IgD-negative memory B cell (primary cell): ENCODE data around the gene CDC40. TPM values are rescaled to one million over a fixed set of nuclear protein-coding genes. Genes with fewer than 3 reads are reported as not detected.
"Not testable (repeated sequence)": the region's sequence is repeated elsewhere in the genome, so short reads cannot be mapped to it uniquely, and the experiment has no call there.

Source experiments
- H3K27ac Mint-ChIP-seq, 3 donors: one replicate each; pipeline ENCODE4 v1.8.0; 2020 to 2022; ENCODE audit warnings: mild to moderate bottlenecking in 3 of 3, mixed read lengths in 3 of 3, moderate library complexity in 1 of 3
- H3K27me3 Mint-ChIP-seq: one replicate; pipeline ENCODE4 v1.8.0; 2021; ENCODE audit warnings: mixed read lengths
- H3K36me3 Mint-ChIP-seq: one replicate; pipeline ENCODE4 v1.8.0; 2020; ENCODE audit warnings: mild to moderate bottlenecking, mixed read lengths
- H3K4me1 Mint-ChIP-seq, 3 donors: one replicate each; pipeline ENCODE4 v1.8.0; 2020 to 2022; ENCODE audit warnings: mixed read lengths in 3 of 3, mild to moderate bottlenecking in 1 of 3
- H3K4me3 Mint-ChIP-seq, 4 donors: one replicate each; pipeline ENCODE4 v1.8.0; 2020 to 2022; ENCODE audit warnings: mild to moderate bottlenecking in 4 of 4, mixed read lengths in 4 of 4, moderate library complexity in 3 of 4
- H3K9me3 Mint-ChIP-seq, 3 donors: one replicate each; pipeline ENCODE4 v1.8.0; 2020 to 2021; ENCODE audit warnings: mixed read lengths in 3 of 3, mild to moderate bottlenecking in 1 of 3
- polyA plus RNA-seq: library from polyadenylated mRNA; unstranded; fragments of 300-500 nt; fragmentation: Illumina TruSeq; gene quantifications from one replicate; pipeline ENCODE4 v1.2.3, GENCODE V29; 2021

Gene CDC40
- polyA plus RNA-seq, 1 donor from 2014 or later = 47.5 TPM

DNA sequence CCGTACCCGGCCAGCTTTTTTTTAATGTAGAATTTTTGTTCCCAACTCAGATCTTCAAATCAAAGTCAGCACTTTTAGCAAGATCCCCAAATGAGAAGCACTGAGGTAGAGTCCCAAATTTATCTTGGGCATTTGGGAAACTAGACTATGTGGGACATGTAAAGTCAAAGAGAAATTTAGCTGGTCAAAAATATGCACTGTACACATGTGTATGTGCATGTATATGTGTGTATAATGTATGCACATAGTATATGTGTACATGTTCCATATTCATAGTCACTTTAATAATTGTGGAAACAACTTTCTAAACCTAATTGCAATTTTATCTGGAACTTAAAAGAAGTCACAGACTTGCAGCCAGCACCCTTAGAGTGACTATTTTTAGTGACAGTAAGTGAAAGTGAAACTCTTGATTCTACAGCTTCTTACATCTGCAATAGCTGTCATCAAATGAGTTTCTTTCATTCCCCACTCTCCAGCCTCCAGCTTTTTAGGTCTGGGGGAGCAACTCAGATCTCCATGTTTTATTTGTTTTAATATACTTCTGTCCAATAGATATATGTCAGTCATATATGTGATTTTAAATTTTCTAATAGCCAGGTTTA lies 53.6 kb downstream of the CDC40 start:
- Mint-ChIP-seq H3K4me3 (peak overlapping the region in 1 of 4 donors; percentile 53), H3K27ac (peak overlapping the region; percentile 40 to 62 (median 44)), H3K4me1 (peaks cover 5 to 12% (median 8%) of the 10 kb centered on the region in 3 donors), H3K36me3 (peaks cover 10% of the 10 kb centered on the region), H3K9me3 (no peaks in the 10 kb centered on the region), H3K27me3 (no peaks in the 10 kb centered on the region)

DNA sequence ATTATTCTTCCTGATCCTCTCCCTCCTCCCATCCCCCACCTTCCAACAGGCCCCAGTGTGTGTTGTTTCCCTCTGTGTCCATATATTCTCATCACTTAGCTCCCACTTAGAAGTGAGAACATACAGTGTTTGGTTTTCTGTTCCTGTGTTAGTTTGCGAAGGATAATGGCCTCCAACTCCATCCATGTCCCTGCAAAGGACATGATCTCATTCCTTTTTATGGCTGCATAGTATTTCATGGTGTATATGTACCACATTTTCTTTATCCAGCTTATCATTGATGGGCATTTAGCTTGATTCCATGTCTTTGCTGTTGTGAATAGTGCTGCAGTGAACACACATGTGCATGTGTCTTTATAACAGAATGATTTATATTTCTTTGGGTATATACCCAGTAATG lies 55.8 kb downstream of the CDC40 start:
- not testable (repeated sequence) for H3K4me3 Mint-ChIP-seq, H3K36me3 Mint-ChIP-seq, H3K9me3 Mint-ChIP-seq, H3K27me3 Mint-ChIP-seq, H3K27ac Mint-ChIP-seq
- peaks cover 5 to 12% (median 8%) of the 10 kb centered on the region in 3 donors for H3K4me1 Mint-ChIP-seq

DNA sequence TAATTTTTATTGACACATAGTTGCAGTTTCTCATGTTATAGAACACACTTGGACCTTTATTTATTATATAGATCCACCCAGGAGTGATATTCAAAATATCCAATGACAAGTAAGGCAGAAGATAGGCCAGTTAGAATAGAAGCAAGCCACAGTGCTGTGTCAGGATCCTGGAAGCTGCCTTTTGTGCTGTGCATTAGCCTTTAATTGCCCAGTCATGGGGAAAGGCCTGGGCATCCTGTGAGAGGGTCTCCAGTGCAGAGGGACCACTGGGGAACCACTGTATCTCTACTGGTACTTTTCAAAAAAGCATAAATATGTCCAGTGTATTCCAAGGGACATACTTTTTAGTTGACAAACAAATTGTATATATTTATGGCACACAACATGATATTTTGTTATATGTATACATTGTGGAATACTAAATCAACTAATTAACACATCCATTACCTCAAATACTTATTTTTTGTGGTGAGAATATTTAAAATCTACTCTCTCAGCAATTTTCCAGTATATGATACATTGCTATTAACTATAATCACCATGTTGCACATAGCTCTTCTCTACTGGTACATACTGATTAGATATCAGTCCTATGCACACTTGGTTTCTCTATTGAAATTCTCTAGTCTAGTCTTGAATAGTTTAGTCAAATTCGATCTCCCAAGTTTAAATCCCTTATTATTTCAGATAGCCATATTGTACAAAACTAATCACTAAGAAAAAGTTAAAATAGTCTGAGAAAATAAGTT lies 59.5 kb downstream of the CDC40 start:
- Mint-ChIP-seq H3K36me3 (peaks cover 10% of the 10 kb centered on the region), H3K27me3 (no peaks in the 10 kb centered on the region), H3K4me1 (no peaks in the 10 kb centered on the region)

DNA sequence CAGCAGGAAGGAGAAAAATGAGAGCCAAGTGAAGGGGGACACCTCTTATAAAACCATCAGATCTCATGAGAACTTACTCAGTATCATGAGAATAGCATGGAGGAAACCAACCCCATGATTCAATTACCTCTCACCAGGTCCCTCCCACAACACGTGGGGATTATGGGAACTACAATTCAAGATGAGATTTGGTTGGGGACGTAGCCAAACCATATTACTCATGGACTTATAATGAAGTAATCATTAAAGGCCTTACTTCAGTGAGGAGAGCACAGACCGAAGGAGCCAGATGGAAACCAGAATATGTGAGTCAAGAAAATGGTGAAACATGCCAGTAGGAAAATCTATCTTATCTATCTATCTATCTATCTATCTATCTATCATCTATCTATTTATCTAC lies 64.4 kb downstream of the CDC40 start:
- not testable (repeated sequence) for H3K4me3 Mint-ChIP-seq, H3K4me1 Mint-ChIP-seq, H3K27ac Mint-ChIP-seq, H3K9me3 Mint-ChIP-seq, H3K27me3 Mint-ChIP-seq, H3K36me3 Mint-ChIP-seq

More for the DNA sequence above, 59.5 kb downstream of the CDC40 start:
- Mint-ChIP-seq H3K4me3 (no peak overlapping the region), H3K27ac (no peak overlapping the region), H3K9me3 (no peaks in the 10 kb centered on the region)

DNA sequence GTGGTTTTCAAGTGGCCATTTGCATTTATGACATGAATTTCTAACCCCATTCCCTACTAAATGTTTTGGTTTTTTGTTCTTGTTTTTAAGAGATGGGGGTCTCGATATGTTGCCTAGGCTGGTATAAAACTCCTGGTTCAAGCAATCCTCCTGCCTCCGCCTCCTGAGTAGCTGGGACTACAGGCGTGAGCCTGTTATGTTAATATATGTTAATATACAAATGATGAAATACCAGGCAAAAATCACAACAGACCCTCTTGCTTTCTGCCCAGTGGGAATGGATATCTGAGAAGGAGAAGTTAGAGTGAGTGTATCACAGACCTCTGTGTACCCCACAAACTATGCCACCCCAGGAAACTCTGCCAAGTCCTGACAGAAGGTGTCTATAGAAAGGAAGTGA lies 66.2 kb downstream of the CDC40 start:
- Mint-ChIP-seq H3K9me3 (peaks cover 0 to 4% (median 1%) of the 10 kb centered on the region in 3 donors), H3K27me3 (no peaks in the 10 kb centered on the region), H3K4me1 (no peaks in the 10 kb centered on the region), H3K36me3 (peaks cover 12% of the 10 kb centered on the region), H3K27ac (no peak overlapping the region), H3K4me3 (no peak overlapping the region)

DNA sequence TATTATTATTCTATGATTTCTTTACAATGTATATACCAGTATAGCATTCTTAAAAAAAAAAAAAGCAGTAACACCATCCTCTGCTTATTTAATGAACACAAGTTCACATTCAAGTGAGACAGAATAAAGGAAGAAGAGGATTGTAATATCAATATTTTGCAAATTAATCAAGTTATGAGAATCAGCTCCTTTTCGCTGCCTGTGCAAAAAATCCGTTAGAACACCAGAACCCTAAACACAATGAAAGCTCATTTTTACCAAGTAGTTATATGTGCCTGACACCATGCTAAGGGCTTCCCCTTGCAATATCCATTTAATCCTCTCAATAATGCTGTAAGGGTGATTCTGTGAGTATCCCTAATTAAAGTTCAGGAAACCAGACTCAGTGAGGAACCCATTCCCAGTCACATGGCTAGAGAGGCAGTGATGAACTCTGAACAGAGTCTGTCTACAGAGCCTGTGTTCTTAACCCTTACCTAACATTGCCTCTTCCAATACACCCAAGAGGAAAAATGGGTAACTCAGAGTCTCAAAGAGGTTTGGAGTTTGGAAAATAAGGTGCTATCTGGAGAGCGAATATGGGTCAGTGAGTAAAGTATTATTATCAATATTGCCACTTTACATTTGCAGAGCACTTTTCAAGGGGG lies 66.8 kb downstream of the CDC40 start:
- H3K27ac Mint-ChIP-seq = no peak overlapping the region
- H3K27me3 Mint-ChIP-seq = no peaks in the 10 kb centered on the region
- peaks cover 13% of the 10 kb centered on the region for H3K36me3 Mint-ChIP-seq
- no peaks in the 10 kb centered on the region for H3K4me1 Mint-ChIP-seq
- no peak overlapping the region for H3K4me3 Mint-ChIP-seq
- H3K9me3 Mint-ChIP-seq = peaks cover 0 to 4% (median 1%) of the 10 kb centered on the region in 3 donors

DNA sequence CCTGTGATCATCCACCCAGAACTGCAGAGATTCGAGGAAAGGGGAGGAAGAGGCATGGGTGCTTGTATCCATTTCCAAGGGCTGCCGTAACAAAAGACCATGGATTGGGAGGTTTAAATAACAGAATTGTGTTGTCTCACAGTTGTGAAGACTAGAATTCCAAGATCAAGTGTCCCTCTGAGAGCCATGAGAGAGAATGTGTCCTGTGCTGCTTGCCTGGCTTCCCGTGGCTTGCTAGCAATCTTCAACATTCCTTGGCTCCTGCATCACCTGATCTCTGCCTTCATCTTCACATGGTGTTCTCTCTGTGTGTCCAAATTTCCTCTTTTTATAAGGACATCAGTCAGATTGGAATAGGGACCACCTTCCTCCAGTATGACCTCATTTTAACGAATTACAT lies 69.8 kb downstream of the CDC40 start:
- Mint-ChIP-seq H3K9me3 (peaks cover 1 to 4% (median 1%) of the 10 kb centered on the region in 3 donors), H3K4me3 (no peak overlapping the region), H3K4me1 (no peaks in the 10 kb centered on the region), H3K27me3 (no peaks in the 10 kb centered on the region), H3K36me3 (peaks cover 8% of the 10 kb centered on the region), H3K27ac (no peak overlapping the region)

DNA sequence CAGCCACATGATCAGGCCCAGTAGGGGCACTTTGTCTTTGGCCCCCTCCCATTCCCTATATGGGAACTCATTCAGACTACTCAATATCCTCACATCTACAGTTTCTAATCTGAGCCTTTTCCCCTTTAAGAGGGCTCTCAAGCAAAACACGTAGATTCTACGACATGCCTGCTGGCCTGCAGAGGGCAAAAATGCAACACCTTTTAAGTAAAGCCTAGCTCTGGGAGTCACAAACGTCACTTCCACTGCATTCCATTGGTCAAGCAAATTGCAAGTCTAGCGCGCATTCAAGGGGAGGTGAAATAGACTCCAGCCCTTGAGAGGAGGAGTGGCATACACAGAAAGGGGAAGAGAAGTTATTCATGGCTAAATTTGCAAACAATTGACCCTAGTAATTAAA lies 70.6 kb downstream of the CDC40 start:
- peaks cover 1 to 4% (median 1%) of the 10 kb centered on the region in 3 donors for H3K9me3 Mint-ChIP-seq
- no peak overlapping the region for H3K4me3 Mint-ChIP-seq
- peaks cover 8% of the 10 kb centered on the region for H3K36me3 Mint-ChIP-seq
- peaks cover under 1% of the 10 kb centered on the region for H3K27me3 Mint-ChIP-seq
- H3K4me1 Mint-ChIP-seq = no peaks in the 10 kb centered on the region
- H3K27ac Mint-ChIP-seq = no peak overlapping the region

DNA sequence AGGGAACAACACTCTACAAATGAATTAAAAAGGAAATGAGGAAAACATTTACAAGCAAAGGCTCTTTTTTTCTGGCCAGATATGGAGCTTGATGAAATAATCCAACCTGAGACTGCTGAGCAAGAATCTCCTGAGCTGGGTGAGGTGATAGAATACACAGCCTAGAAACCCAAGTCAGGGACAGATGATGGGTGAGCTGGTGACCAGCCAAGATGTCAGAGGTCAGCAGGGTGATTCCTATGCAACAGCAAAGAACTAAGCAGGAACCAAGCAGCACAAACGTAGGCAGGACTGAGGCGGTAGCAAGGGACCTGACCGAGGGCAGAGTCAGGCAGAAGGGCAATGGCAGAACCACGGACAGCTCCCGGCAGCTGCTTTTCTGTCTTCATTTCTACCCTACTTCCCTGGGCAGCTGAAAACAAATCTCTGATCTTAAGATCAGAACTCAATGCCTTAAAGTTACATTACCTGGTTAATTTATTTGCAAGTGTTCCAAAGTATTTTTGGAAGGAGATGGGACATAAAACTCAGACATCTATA lies 75.1 kb downstream of the CDC40 start:
- H3K4me1 Mint-ChIP-seq = no peaks in the 10 kb centered on the region
- H3K36me3 Mint-ChIP-seq = peaks cover 6% of the 10 kb centered on the region
- H3K9me3 Mint-ChIP-seq = peaks cover 3 to 9% (median 6%) of the 10 kb centered on the region in 3 donors
- H3K27ac Mint-ChIP-seq = no peak overlapping the region
- no peak overlapping the region for H3K4me3 Mint-ChIP-seq
- H3K27me3 Mint-ChIP-seq = peaks cover 1% of the 10 kb centered on the region

DNA sequence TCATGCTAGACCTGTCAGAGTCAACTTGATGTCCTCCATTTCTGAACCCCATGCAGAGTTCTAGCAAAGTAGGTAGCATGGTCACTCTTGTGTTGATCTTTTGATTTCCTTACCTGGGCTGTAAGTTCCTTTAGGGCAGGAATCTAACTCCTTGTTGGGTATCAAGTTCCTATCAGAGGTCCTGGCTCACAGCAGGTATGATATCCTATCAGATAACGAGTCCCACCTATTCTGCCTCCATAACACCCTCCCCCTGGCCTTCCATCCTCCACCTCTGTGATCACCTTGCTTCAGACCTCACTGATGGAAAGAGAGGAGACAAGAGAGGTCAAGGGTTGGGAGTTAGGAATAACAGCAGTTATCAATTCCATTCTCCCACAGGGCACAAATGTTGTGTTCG lies 76.1 kb downstream of the CDC40 start:
- no peak overlapping the region for H3K4me3 Mint-ChIP-seq
- H3K27ac Mint-ChIP-seq = no peak overlapping the region
- H3K9me3 Mint-ChIP-seq = peaks cover 2 to 9% (median 5%) of the 10 kb centered on the region in 3 donors
- H3K4me1 Mint-ChIP-seq = no peaks in the 10 kb centered on the region
- H3K27me3 Mint-ChIP-seq = peaks cover 1% of the 10 kb centered on the region
- peaks cover 1% of the 10 kb centered on the region for H3K36me3 Mint-ChIP-seq

DNA sequence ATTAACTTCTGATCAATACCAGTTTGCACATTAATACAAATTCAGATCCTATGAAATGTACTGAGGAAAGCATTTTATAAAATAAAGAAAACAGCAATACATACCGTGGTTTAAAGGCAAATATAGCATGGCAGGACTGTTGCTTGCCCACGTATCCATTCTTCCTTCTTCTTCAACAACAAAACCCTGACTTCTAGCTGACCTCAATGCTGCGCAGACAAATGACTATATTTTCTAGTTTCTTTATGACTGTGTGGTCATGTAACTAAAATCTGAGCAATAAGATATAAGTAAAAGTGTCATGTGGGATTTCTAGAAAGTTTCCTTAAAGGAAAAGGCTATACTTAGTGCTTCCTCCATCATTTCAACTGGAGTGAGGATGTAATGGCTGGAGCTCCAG lies 85.0 kb downstream of the CDC40 start:
- no peak overlapping the region for H3K4me3 Mint-ChIP-seq
- peaks cover 1% of the 10 kb centered on the region for H3K27me3 Mint-ChIP-seq
- no peak overlapping the region for H3K27ac Mint-ChIP-seq
- H3K4me1 Mint-ChIP-seq = peaks cover 0 to 2% (median 0%) of the 10 kb centered on the region in 3 donors
- peaks cover 1% of the 10 kb centered on the region for H3K36me3 Mint-ChIP-seq
- H3K9me3 Mint-ChIP-seq = peaks cover 0 to 7% (median 4%) of the 10 kb centered on the region in 3 donors

DNA sequence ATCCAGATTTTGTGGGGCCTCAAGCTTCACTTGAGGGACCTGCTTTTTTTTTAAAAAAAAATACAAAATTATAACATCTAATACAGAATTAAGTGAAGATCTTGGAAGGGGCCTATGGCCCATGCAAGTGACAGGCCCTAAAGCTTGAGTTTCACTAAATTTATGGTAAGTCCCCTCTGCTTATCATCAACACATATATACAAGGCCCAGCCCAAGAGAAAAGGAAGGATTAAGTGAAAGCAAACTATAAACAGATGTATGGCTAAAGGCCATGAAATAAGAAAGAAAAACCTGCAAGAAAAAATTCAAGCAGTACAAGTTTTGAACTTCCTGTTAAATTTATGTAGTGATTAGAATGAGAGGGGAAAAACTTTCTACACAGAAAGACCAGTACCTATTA lies 86.8 kb downstream of the CDC40 start:
- Mint-ChIP-seq H3K9me3 (peaks cover 0 to 7% (median 0%) of the 10 kb centered on the region in 3 donors), H3K27me3 (peaks cover 1% of the 10 kb centered on the region), H3K4me3 (no peak overlapping the region), H3K4me1 (peaks cover 0 to 2% (median 0%) of the 10 kb centered on the region in 3 donors), H3K36me3 (peaks cover 1% of the 10 kb centered on the region), H3K27ac (no peak overlapping the region)

DNA sequence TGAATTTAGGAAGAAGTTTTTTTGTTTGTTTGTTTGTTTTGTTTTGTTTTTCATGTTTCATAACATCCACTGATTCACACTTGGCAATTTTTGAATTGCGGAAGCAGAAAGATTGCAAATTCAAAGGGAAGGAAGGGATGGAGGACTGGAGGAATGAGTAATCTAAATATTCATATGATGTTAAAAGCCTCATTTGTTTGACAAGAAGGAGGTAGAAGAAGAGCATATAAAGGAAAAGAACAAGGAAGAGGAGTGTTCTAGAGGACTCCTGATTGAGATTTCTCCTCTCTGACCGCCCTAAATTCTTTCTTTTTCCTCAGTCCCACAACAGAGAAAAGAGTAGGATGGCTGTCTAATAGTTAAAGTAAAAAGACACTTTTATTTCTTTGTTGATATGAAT lies 89.4 kb downstream of the CDC40 start:
- H3K36me3 Mint-ChIP-seq = peaks cover 1% of the 10 kb centered on the region
- peaks cover 0 to 2% (median 0%) of the 10 kb centered on the region in 3 donors for H3K4me1 Mint-ChIP-seq
- H3K27ac Mint-ChIP-seq = no peak overlapping the region
- no peak overlapping the region for H3K4me3 Mint-ChIP-seq
- H3K9me3 Mint-ChIP-seq = peaks cover 0 to 7% (median 0%) of the 10 kb centered on the region in 3 donors
- H3K27me3 Mint-ChIP-seq = no peaks in the 10 kb centered on the region

DNA sequence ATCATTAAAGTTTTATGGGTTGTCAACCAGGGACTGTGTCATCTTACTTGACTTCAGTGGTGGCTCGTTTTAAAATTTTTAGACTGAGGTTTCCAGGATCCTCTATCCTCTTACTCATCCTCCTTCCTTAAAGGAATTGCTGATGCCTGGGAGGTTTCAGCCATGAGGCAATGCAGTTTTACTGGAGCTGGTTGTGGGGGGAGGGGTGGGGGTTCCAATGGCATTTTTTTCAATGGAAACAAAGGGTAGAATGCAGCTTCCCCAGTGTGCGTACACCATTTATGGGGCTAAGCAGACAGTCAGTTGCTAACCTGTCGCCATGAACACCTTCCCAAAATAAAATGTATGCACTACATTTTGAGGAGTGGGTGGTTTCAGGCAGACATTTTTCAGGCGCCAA lies 89.9 kb downstream of the CDC40 start:
- peaks cover 1% of the 10 kb centered on the region for H3K36me3 Mint-ChIP-seq
- H3K27ac Mint-ChIP-seq = no peak overlapping the region
- no peak overlapping the region for H3K4me3 Mint-ChIP-seq

DNA sequence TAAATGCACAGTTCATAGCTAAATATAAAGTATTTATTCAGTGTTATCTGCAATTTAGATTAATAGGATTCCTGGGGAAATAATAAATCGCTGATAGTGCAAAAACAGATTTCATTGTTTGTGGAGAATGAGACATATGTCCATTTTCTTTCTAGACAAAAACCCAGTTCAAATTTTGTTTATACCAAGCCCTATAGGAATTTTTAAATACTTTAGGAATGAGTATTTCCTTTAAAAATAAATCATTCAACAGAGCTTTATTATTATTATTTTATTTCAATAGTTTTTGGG lies 91.5 kb downstream of the CDC40 start:
- Mint-ChIP-seq H3K9me3 (peaks cover 0 to 4% (median 0%) of the 10 kb centered on the region in 3 donors), H3K27me3 (peaks cover 4% of the 10 kb centered on the region), H3K4me3 (no peak overlapping the region), H3K36me3 (no peaks in the 10 kb centered on the region), H3K4me1 (no peaks in the 10 kb centered on the region), H3K27ac (no peak overlapping the region)

More for the DNA sequence above, 89.9 kb downstream of the CDC40 start:
- H3K4me1 Mint-ChIP-seq = peaks cover 0 to 2% (median 0%) of the 10 kb centered on the region in 3 donors
- peaks cover 0 to 7% (median 0%) of the 10 kb centered on the region in 3 donors for H3K9me3 Mint-ChIP-seq
- peaks cover 2% of the 10 kb centered on the region for H3K27me3 Mint-ChIP-seq
